Measurements from ENCODE around the gene RFPL1. TPM values are rescaled to one million over a fixed set of nuclear protein-coding genes. Genes with fewer than 3 reads are reported as not detected.
A peak's percentile ranks its signal among the peaks of the same experiment; 100 is the strongest.

RFPL1 gene
- total RNA-seq, 4 donors from 2014 or later, result not detected

- Histone ChIP-seq H3K4me3 (replicated peaks in 1 of 3) (no peak overlapping the region), H3K27ac (no peak overlapping the region), H3K27me3 (peaks cover 15% of the 10 kb centered on the region), H3K4me1 (peaks cover 5 to 13% of the 10 kb centered on the region in 2 donors), H3K36me3 (no peaks in the 10 kb centered on the region), H3K9me3 (no peaks in the 10 kb centered on the region)
- intact Hi-C loops (cut with DNase I), result no loop called here
- TF ChIP-seq CTCF (IDR thresholded peaks at IDR 0.05) (no peak), POLR2A (IDR thresholded peaks at IDR 0.05) (no peak)
- 62 to 65% methylated on average over 6 of the region's 6 CpGs for WGBS, 2 donors
- no peak for DNase-seq
Measured at GRCh38 chr22:29476116-29476515, 37.7 kb downstream of the RFPL1 start.

- WGBS, 2 donors, result 25 to 27% methylated on average over 4 of the region's 4 CpGs
- Histone ChIP-seq H3K36me3 (no peaks in the 10 kb centered on the region), H3K9me3 (no peaks in the 10 kb centered on the region), H3K4me1 (peaks cover 5 to 13% of the 10 kb centered on the region in 2 donors), H3K4me3 (replicated peaks in 1 of 3) (no peak overlapping the region), H3K27me3 (peaks cover 17% of the 10 kb centered on the region), H3K27ac (no peak overlapping the region)
- TF ChIP-seq POLR2A (IDR thresholded peaks at IDR 0.05) (no peak), CTCF (IDR thresholded peaks at IDR 0.05) (no peak)
- intact Hi-C loops (cut with DNase I), result no loop called here
- DNase-seq, result no peak
Measured at GRCh38 chr22:29477723-29478318, 39.4 kb downstream of the RFPL1 start.

- DNase-seq, result peak in 1 of 2 donors; percentile 24
- H3K4me1 ChIP-seq, result peaks cover 5 to 13% of the 10 kb centered on the region in 2 donors
- no peaks in the 10 kb centered on the region for H3K36me3 ChIP-seq
- H3K4me3 ChIP-seq (replicated peaks in 1 of 3), result no peak overlapping the region
- intact Hi-C loops (cut with DNase I), result no loop called here
- H3K27me3 ChIP-seq, result peaks cover 17% of the 10 kb centered on the region
- WGBS, 2 donors, result 11 to 14% methylated on average over 17 to 21 of the region's 21 CpGs
- no peaks in the 10 kb centered on the region for H3K9me3 ChIP-seq
- H3K27ac ChIP-seq, result no peak overlapping the region
- TF ChIP-seq POLR2A (IDR thresholded peaks at IDR 0.05), result no peak
- TF ChIP-seq CTCF (IDR thresholded peaks at IDR 0.05), result no peak
Measured at GRCh38 chr22:29478326-29479276, 40.2 kb downstream of the RFPL1 start.

- DNase-seq, result no peak
- Histone ChIP-seq H3K4me1 (peaks cover 5 to 13% of the 10 kb centered on the region in 2 donors), H3K9me3 (no peaks in the 10 kb centered on the region), H3K27me3 (peaks cover 17% of the 10 kb centered on the region), H3K4me3 (replicated peaks in 1 of 3) (no peak within 1 kb of the TSS), H3K27ac (no peak within 1 kb of the TSS), H3K36me3 (no peaks in the 10 kb centered on the region)
- TF ChIP-seq POLR2A (IDR thresholded peaks at IDR 0.05) (no peak), CTCF (IDR thresholded peaks at IDR 0.05) (no peak)
- 5 to 9% methylated on average over 34 to 36 of the region's 48 CpGs for WGBS, 2 donors
- intact Hi-C loops (cut with DNase I), result no loop called here
Measured at GRCh38 chr22:29479417-29480261, 41.3 kb downstream of the RFPL1 start, which contains the start of gene NEFH. NEFH (plus strand) TSS chr22:29480218; CDS start chr22:29480263, 45 bp downstream.

Data from thyroid gland (tissue), 4 donors.